ENCODE measurements around the gene CES3. TPM values are rescaled to one million over a fixed set of nuclear protein-coding genes. Genes with fewer than 3 reads are reported as not detected.

CES3 gene
- total RNA-seq, 1 donor from 2014 or later: 4.1 TPM

- no peaks in the 10 kb centered on the region for H3K4me1 Mint-ChIP-seq (ENCODE audit: low read depth, unreplicated experiment)
- no peaks in the 10 kb centered on the region for H3K36me3 Mint-ChIP-seq (ENCODE audit: unreplicated experiment)
- no peak for TF ChIP-seq CTCF (IDR thresholded peaks at IDR 0.05; ENCODE audit: partially characterized antibody, unreplicated experiment)
- DNase-seq: no peak
- no peak overlapping the region for H3K27ac Mint-ChIP-seq (ENCODE audit: unreplicated experiment)
- H3K4me3 Mint-ChIP-seq (ENCODE audit: unreplicated experiment): no peak overlapping the region
- H3K9me3 Mint-ChIP-seq (ENCODE audit: unreplicated experiment): no peaks in the 10 kb centered on the region
- H3K27me3 Mint-ChIP-seq (ENCODE audit: unreplicated experiment): peaks cover 18% of the 10 kb centered on the region
Measured at GRCh38 chr16:67006930-67007658, 46.0 kb downstream of the CES3 start.

GRCh38 chr16:67009158-67009557 is 48.1 kb downstream of the CES3 start:
- DNase-seq: no peak
- Mint-ChIP-seq H3K4me3 (ENCODE audit: unreplicated experiment) (no peak overlapping the region), H3K9me3 (ENCODE audit: unreplicated experiment) (peaks cover 2% of the 10 kb centered on the region), H3K4me1 (ENCODE audit: low read depth, unreplicated experiment) (peaks cover 3% of the 10 kb centered on the region), H3K27ac (ENCODE audit: unreplicated experiment) (no peak overlapping the region), H3K36me3 (ENCODE audit: unreplicated experiment) (no peaks in the 10 kb centered on the region), H3K27me3 (ENCODE audit: unreplicated experiment) (peaks cover 13% of the 10 kb centered on the region)
- TF ChIP-seq CTCF (IDR thresholded peaks at IDR 0.05; ENCODE audit: partially characterized antibody, unreplicated experiment): no peak

- no peak for TF ChIP-seq CTCF (IDR thresholded peaks at IDR 0.05; ENCODE audit: partially characterized antibody, unreplicated experiment)
- H3K9me3 Mint-ChIP-seq (ENCODE audit: unreplicated experiment): peaks cover 2% of the 10 kb centered on the region
- peaks cover 21% of the 10 kb centered on the region for H3K27me3 Mint-ChIP-seq (ENCODE audit: unreplicated experiment)
- no peaks in the 10 kb centered on the region for H3K36me3 Mint-ChIP-seq (ENCODE audit: unreplicated experiment)
- peaks cover 3% of the 10 kb centered on the region for H3K4me1 Mint-ChIP-seq (ENCODE audit: low read depth, unreplicated experiment)
- H3K27ac Mint-ChIP-seq (ENCODE audit: unreplicated experiment): no peak overlapping the region
- DNase-seq: no peak
- no peak overlapping the region for H3K4me3 Mint-ChIP-seq (ENCODE audit: unreplicated experiment)
Measured at GRCh38 chr16:67011274-67011673, 50.2 kb downstream of the CES3 start.

- H3K4me3 Mint-ChIP-seq (ENCODE audit: unreplicated experiment): peak overlapping the region; percentile 55
Measured at GRCh38 chr16:67013233-67013822, 52.3 kb downstream of the CES3 start.

More at GRCh38 chr16:67013233-67013822, 52.3 kb downstream of the CES3 start:
- DNase-seq: peak; percentile 52
- peaks cover 22% of the 10 kb centered on the region for H3K27me3 Mint-ChIP-seq (ENCODE audit: unreplicated experiment)
- H3K27ac Mint-ChIP-seq (ENCODE audit: unreplicated experiment): no peak overlapping the region
- TF ChIP-seq CTCF (IDR thresholded peaks at IDR 0.05; ENCODE audit: partially characterized antibody, unreplicated experiment): no peak
- H3K36me3 Mint-ChIP-seq (ENCODE audit: unreplicated experiment): no peaks in the 10 kb centered on the region
- H3K9me3 Mint-ChIP-seq (ENCODE audit: unreplicated experiment): peaks cover 2% of the 10 kb centered on the region
- H3K4me1 Mint-ChIP-seq (ENCODE audit: low read depth, unreplicated experiment): peaks cover 3% of the 10 kb centered on the region

Data from glutamatergic neuron (in vitro differentiated cells).